ENCODE data around the gene CLDN16.

DNA sequence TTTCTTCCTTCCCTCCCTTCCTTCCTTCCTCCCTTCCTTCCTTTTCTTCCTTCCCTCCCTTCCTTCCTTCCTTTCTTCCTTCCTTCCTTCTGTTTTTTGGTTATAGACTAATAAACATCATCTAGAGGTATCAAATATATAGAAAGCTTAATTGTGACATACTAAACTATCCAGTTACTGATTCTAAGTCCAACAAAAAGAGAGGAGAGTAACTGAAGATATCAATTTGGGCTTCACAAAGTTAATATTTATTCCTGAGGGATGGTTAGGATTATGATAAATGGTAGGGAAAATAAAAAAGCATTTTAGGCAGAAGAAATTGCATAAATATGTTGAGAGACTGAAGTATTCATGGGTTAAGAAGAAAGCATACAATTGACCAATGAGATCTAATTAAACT is 7.8 kb upstream of the CLDN16 start:
- TF ChIP-seq, protein P1, sequence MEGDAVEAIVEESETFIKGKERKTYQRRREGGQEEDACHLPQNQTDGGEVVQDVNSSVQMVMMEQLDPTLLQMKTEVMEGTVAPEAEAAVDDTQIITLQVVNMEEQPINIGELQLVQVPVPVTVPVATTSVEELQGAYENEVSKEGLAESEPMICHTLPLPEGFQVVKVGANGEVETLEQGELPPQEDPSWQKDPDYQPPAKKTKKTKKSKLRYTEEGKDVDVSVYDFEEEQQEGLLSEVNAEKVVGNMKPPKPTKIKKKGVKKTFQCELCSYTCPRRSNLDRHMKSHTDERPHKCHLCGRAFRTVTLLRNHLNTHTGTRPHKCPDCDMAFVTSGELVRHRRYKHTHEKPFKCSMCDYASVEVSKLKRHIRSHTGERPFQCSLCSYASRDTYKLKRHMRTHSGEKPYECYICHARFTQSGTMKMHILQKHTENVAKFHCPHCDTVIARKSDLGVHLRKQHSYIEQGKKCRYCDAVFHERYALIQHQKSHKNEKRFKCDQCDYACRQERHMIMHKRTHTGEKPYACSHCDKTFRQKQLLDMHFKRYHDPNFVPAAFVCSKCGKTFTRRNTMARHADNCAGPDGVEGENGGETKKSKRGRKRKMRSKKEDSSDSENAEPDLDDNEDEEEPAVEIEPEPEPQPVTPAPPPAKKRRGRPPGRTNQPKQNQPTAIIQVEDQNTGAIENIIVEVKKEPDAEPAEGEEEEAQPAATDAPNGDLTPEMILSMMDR (IDR thresholded peaks at IDR 0.05), result no peak
- TF ChIP-seq POLR2A (IDR thresholded peaks at IDR 0.05), result no peak

Data from testis (tissue), 2 donors.